ENCODE measurements around the gene RANBP2.

- TF ChIP-seq ZBTB33 (IDR thresholded peaks at IDR 0.05) (no peak), POLR2AphosphoS5 (IDR thresholded peaks at IDR 0.05; ENCODE audit: low read length) (no peak)
Measured at GRCh38 chr2:108778857-108779256, 59.6 kb downstream of the RANBP2 start.

Data from GM12878 (cell line).